HL-60 (cell line): Measurements from ENCODE around the gene SLC35A4.
A peak's percentile ranks its signal among the peaks of the same experiment; 100 is the strongest.
"Not testable (repeated sequence)": the region's sequence is repeated elsewhere in the genome, so short reads cannot be mapped to it uniquely, and the experiment has no call there.

Source experiments
- DNase-seq, 2 experiments: peaks; one replicate each; pipeline ENCODE4 v3.0.0-alpha.2; 2010 to 2020; ENCODE audit warnings: low read depth in 1 of 2, low spot score in 1 of 2
- H3K27ac ChIP-seq: fragments of 250-450 bp; sonication (Bioruptor Pico); replicated peaks from 2 replicates; pipeline ENCODE4 v1.5.1; 2020; ENCODE audit warnings: mild to moderate bottlenecking, moderate library complexity
- H3K27me3 ChIP-seq: fragments of 250-450 bp; sonication (Bioruptor Pico); 2 replicates; pipeline ENCODE4 v1.5.1; 2021; ENCODE audit warnings: mild to moderate bottlenecking, moderate library complexity; ENCODE audit not compliant: insufficient read depth, poor library complexity, severe bottlenecking
- H3K4me3 ChIP-seq: replicated peaks from 2 replicates; pipeline ENCODE4 v1.5.1; 2011; ENCODE audit warnings: mild to moderate bottlenecking, control low read depth, low read length; ENCODE audit not compliant: insufficient read depth
- CTCF ChIP-seq: IDR thresholded peaks from one replicate; pipeline ENCODE4 v1.5.1; 2011; ENCODE audit warnings: low read length, control low read depth, inconsistent platforms; ENCODE audit not compliant: insufficient read depth
- GABPA ChIP-seq: IDR thresholded peaks from 2 replicates; pipeline ENCODE4 v1.6.1; 2012; ENCODE audit warnings: low read depth
- POLR2AphosphoS5 ChIP-seq: IDR thresholded peaks from 2 replicates; pipeline ENCODE4 v1.6.1; 2012; ENCODE audit warnings: low read depth
- REST ChIP-seq: IDR thresholded peaks from 2 replicates; pipeline ENCODE4 v1.6.1; 2012; ENCODE audit warnings: low read depth; ENCODE audit not compliant: insufficient replicate concordance
- SPI1 ChIP-seq: IDR thresholded peaks from 2 replicates; pipeline ENCODE4 v1.6.1; 2012; ENCODE audit warnings: low read depth, mild to moderate bottlenecking, borderline replicate concordance

SLC35A4 gene

GRCh38 chr5:140600096-140600495 lies 35.5 kb downstream of the SLC35A4 start:
- TF ChIP-seq CTCF = no peak
- TF ChIP-seq SPI1 = no peak
- TF ChIP-seq GABPA = no peak
- no peak for TF ChIP-seq REST
- TF ChIP-seq POLR2AphosphoS5 = no peak
- DNase-seq = no peak
- no peak overlapping the region for H3K27ac ChIP-seq
- H3K27me3 ChIP-seq = no peaks in the 10 kb centered on the region
- no peak overlapping the region for H3K4me3 ChIP-seq

- H3K4me3 ChIP-seq = no peak overlapping the region
- TF ChIP-seq REST = no peak
- no peak for TF ChIP-seq POLR2AphosphoS5
- no peak for TF ChIP-seq SPI1
- TF ChIP-seq GABPA = no peak
- TF ChIP-seq CTCF = no peak
- peak in 1 of 2 experiments; percentile 64 for DNase-seq
- peak overlapping the region; percentile 60 for H3K27ac ChIP-seq
- no peaks in the 10 kb centered on the region for H3K27me3 ChIP-seq
Measured at GRCh38 chr5:140602147-140602546, 37.5 kb downstream of the SLC35A4 start.

- peak overlapping the region; percentile 46 for H3K27ac ChIP-seq
- not testable (repeated sequence) for H3K27me3 ChIP-seq, DNase-seq, H3K4me3 ChIP-seq
Measured at GRCh38 chr5:140603446-140603698, 38.7 kb downstream of the SLC35A4 start.

GRCh38 chr5:140603734-140604133 lies 39.1 kb downstream of the SLC35A4 start:
- peak in 1 of 2 experiments; percentile 15 for DNase-seq
- Histone ChIP-seq H3K4me3 (no peak overlapping the region), H3K27me3 (no peaks in the 10 kb centered on the region), H3K27ac (peak overlapping the region; percentile 46)
- TF ChIP-seq SPI1 (peak; percentile 95), REST (no peak)
